GM19324 (cell line): Measurements from ENCODE around the gene LRRC59.
"Not testable (repeated sequence)": the region's sequence is repeated elsewhere in the genome, so short reads cannot be mapped to it uniquely, and the experiment has no call there.

ENCODE experiments used
- ATAC-seq: cut with Tn5 transposase; IDR thresholded peaks from one replicate; pipeline ENCODE4 v1.9.1; 2021; ENCODE audit warnings: mild to moderate bottlenecking, moderate library complexity; ENCODE audit not compliant: unreplicated experiment, low FRiP score

The LRRC59 gene

DNA sequence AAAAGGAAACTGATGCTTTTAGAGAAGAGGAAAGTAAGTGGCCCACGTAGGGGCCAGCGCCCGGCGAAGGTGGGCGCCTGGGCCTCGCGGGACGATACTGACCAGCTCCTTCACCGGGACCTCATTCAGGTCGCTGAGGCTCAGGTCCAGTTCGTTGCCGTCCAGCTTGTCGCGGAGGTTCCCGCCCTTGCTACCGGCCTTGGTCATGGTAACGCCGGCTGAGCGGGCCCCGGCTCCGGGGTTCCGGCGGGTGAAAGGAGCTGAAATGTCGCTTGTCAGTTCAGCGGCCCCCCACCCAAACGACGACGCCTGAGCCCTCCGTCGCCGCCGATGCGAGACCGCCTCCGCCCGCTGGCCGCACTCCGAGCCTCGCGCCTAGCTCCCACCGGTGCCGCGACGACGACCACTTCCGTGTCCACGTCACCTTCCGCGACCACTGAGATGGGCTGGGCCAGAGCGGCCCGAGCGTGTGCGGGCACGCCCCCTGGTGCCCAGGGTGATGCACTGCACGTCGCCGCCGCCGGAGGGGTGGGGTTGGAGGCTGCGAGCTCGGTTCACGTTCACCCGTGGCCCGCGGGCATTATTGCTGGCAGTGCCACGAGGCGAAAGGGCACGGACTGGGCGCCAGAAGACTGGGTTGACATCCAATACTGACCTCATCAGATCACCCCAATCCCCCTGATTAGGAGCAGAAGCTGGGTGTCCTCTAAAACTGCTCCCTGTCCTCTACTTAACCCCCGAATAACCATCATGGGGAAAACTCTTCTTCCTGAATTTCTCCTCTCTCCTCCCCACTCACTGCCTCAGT is at the start of gene LRRC59:
LRRC59 (minus strand) TSS at position 413 of the 808 bp plus-strand sequence; CDS start at position 207, 206 bp downstream.
- peak; percentile 94 for ATAC-seq

DNA sequence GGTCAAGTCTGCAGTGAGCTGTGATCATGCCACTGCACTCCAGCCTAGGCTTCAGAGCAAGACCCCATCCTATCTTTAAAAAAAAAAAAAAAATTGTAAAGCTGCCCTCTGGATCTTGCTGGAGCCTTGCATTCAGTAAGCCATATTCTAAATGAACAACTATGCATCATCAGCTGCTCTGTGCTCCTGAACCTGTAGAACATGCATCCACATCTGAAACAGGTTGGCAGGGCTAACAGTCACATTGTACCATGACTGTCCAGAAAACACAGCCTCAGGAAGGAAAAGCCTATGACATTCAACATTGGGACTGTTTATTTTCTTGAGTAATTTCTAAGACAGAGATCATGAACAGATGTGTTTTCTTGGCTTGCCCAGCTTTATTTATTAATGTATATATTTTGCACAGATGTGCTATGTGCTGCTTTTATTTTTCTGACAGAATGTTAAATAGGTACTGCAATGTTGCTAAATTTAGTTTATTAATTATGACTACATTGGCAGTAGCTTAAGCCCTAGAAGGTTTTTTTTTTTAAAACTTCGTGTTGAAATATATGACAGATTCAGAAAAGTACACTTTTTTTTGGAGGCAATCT is 48.5 kb upstream of the LRRC59 start:
- ATAC-seq, result no peak

DNA sequence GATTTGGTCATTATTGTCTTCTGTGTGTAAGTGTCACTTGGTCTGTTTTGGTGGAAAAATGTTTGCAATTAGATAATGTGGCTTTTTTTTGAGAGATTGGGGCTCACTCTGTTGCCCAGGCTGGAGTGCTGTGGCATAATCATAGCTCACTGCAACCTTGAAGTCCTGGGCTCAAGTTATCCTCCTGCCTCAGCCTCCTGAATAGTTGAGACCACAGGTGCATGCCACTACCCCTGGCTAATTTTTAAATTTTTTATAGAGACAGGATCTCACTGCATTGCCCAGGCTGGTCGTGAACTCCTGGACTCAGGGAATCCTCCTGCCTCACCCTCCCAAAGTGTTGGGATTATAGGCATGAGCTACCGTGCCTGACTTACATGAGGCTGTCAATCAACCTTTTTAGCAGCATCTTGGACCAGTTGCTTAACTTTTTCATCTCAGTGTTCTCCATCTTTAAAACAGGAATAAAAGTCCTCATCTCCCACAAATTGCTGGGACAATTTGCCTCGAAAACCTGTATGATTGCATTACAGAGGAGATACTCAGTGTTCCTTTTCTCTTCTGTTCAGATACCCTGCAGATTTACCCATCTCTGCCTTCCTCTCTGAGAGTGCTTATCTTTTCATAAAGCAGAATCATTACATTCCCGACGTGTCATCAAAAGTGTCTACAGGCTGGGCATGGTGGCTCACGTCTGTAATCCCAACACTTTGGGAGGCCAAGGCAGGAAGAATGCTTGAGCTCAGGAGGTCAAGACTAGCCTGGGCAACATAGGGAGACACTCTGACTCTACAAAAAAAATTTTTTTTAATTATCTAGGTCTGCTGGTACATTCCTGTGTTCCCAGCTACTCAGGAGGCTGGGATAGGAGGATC is 47.8 kb upstream of the LRRC59 start:
- ATAC-seq, result no peak

- no peak for ATAC-seq
Measured at GRCh38 chr17:50443505-50443974, 46.2 kb upstream of the LRRC59 start.

- no peak for ATAC-seq
Measured at GRCh38 chr17:50440838-50441829, 43.8 kb upstream of the LRRC59 start.

- ATAC-seq, result no peak
Measured at GRCh38 chr17:50440172-50440837, 43.0 kb upstream of the LRRC59 start.

- ATAC-seq, result no peak
Measured at GRCh38 chr17:50439008-50439407, 41.7 kb upstream of the LRRC59 start.

- ATAC-seq, result no peak
Measured at GRCh38 chr17:50437409-50437808, 40.1 kb upstream of the LRRC59 start.

DNA sequence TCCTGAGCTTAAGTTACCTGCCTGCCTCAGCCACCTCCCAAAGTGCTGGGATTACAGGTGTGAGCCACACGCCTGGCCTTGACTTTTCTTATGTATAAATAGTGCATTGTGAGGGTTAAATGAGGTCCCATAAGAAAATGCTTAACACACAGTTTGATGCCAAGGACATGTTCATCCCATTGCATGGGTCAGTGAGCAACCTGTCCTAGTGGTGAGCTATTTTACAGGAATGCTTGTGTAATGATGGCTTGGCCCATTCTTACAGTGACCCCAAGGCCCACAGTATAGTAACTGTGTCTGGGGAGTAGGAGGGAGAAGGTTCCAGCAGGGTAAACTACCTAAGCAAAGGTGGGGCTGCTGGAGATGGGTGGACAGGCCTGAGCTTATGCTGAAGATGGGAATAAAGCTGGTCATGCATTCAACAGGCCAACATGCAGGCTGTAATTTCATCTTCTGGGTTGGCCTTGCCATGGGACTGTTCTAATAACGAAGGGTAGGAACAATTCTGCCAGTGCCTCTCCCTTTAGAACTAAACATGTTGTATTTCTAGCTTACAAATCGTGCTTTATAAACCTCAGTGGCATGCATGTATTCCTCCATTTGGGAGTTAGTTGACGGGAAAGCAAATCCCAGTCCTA is 34.9 kb upstream of the LRRC59 start:
- ATAC-seq, result no peak

DNA sequence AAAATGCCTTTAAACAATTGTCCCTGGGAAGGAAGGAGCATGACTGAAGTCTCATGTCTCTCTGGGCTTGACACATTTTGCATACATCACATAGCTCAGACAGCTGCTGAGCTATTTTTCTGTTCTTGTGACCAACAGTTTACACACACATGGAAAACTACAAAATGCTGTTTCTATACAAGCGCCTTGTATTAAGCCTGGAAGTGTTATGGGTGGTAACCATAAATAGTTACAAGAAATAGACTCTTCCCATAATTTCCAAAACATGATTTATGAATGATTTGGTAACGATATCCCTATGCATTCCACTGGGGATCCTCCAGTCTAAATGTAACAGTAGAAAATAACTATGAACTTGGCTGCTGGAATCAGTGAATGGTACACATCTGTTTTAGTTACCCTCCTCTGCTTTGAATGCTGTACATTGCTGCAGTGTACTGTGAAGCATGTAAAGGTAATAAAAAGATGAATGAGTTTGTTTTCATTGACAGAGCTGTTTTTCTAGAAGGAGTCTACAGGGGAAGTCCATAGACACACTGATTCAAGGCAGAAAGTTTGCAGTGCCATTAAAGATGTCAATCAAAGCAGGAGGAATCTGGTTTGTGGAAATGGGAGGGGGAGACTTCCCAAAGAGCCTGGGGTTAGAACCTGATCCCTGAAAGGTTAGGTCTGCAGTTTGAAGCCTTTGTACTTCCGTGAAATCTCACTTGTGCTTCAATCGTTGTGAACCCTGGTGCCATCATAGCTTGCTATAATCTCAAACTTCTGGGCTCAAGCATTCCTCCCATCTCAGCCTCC is 33.7 kb upstream of the LRRC59 start:
- no peak for ATAC-seq

DNA sequence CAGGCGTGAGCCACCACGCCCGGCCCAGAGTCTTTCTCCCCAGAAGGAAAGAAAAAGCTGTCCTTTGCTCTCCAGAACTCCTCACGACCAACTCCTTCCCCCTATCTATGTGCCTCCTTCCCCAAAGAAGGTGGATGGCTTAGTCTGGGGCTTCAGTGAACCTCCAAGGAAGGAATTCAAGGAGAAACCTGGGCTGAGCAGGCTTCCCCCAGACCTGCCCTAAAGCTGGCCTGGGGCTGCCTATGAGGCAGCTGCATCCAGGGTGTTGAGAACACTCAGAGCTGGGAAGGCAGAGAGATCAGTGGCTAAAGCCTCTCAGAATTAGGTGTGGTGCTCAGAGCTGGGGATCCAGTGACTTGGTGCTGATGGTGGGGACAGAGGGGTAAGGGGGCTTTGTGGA is 32.5 kb upstream of the LRRC59 start:
- no peak for ATAC-seq

GRCh38 chr17:50428831-50429424 is 31.6 kb upstream of the LRRC59 start:
- ATAC-seq, result no peak

DNA sequence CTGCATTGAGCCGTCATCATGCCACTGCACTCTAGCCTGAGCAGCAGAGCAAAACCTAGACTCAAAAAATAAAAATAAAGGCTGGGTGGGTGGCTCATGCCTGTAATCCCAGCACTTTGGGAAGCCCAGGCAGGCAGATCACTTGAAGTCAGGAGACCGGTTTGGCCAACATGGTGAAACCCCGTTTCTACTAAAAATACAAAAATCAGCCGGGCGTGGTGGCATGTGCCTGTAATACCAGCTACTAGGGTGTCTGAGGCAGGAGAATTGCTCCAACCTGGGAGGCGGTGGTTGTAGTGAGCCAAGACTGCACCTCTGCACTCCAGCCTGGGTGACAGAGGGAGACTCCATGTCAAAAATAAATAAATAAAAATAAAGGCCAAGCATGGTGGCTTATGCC is 30.8 kb upstream of the LRRC59 start:
- ATAC-seq, result not testable (repeated sequence)

- no peak for ATAC-seq
Measured at GRCh38 chr17:50426814-50427787, 29.8 kb upstream of the LRRC59 start.

DNA sequence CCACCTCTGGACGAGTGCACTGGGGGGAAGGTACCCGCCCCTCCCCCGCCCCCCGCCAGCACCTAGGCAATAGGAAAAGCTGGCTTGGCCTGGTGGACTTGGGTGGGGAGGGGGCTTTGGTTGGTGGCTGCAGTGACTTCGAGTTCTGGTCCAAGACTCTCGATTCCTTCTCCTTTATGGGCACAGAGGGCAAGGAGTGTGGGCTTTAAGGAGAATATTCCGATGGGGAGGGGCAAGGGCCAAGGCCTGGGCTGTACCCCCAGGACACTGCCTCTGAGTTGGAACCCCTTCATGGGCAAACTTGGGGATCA is 29.1 kb upstream of the LRRC59 start:
- ATAC-seq, result no peak

DNA sequence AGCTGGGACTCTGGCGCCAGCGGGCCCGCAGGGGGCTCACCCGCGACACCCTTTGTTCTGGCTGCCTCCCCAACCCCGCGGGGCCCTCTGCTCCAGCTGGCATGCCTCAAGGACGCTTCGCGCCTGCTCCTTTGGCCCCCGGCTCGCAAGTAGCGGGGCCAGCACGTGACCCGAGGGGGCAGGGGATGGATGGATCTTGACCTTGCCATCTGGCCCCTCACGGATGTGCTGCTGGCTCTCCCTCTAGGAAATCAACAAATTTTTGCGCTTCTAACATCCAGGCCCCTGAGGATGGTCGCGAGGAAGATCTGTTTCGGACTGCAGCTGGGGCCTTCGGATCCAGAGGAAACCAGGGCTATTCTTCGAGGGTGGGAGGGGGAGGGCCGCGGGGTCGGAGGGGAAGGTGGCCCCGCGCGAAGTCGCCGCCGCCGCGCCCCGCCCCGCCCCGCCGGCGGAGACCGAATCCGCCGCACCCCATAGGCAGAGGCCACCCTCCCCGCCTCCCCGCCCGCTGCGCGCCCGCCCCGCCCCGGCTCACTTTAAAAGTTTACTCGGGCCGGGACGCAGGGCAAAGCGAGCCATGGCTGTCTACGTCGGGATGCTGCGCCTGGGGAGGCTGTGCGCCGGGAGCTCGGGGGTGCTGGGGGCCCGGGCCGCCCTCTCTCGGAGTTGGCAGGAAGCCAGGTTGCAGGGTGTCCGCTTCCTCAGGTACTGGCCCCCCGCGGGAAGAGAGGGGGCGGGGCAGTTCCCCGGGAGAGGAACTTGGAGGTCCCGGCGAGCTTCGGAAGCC is 28.6 kb upstream of the LRRC59 start, which contains the start of gene ACSF2:
ACSF2 (plus strand) TSS at position 537 of the 790 bp plus-strand sequence; CDS start at position 581, 44 bp downstream.
- ATAC-seq, result peak; percentile 46
